ENCODE results near the gene LY6G6D.

GRCh38 chr6:31700740-31701401 is 14.3 kb upstream of the LY6G6D start:
- no peak for TF ChIP-seq CTCF (IDR thresholded peaks at IDR 0.05 in 4 of 5, conservative IDR thresholded peaks at IDR 0.05 in 1 of 5)
- TF ChIP-seq POLR2A (IDR thresholded peaks at IDR 0.05) = no peak

Measured in gastrocnemius medialis (tissue), 4 donors.